GM21367 (cell line): ENCODE measurements around the gene SRRM1.
"Not testable (repeated sequence)": the region's sequence is repeated elsewhere in the genome, so short reads cannot be mapped to it uniquely, and the experiment has no call there.

Experiments
- ATAC-seq: cut with Tn5 transposase; IDR thresholded peaks from one replicate; pipeline ENCODE4 v1.9.1; 2021; ENCODE audit not compliant: unreplicated experiment

SRRM1 gene

GRCh38 chr1:24692351-24692980 is 49.4 kb downstream of the SRRM1 start:
- no peak for ATAC-seq

GRCh38 chr1:24693827-24694379 is 50.8 kb downstream of the SRRM1 start:
- no peak for ATAC-seq

- ATAC-seq: no peak
Measured at GRCh38 chr1:24694380-24694843, 51.3 kb downstream of the SRRM1 start.

GRCh38 chr1:24695202-24695974 is 52.3 kb downstream of the SRRM1 start:
- no peak for ATAC-seq

DNA sequence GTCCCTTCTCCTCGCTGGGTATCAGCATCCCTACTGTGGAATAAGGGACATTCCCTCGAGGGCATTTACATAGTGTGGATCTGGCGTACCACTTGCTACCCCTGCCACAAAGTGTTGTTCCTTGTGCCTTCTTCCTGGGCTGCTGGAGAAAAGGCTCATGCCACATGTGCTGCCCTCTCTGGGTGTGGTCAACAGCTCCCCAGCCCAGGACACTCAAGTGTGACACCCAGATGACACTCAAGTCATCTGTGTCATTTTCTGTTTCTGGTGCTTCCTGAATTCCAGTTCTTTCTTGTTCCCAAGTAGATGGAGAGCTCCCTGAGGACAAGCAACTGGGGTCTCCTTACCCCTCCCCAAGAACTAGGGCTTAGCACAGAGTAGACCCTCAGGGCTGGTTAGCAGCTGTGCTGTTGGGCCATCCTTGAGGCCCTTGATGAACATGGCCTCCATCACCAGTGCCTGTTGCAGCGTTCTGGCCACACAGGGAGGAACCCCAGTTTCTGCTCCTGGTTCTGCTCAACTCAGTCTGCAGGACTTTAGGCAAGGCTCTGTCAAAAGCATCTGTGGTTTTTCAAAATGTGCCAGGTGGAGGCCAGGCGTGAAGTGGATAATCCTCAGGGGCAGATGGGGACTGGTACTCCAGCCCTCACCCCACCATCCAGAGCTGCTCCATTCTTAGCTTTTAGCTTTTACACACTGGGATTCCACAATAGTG is 53.1 kb downstream of the SRRM1 start:
- no peak for ATAC-seq

DNA sequence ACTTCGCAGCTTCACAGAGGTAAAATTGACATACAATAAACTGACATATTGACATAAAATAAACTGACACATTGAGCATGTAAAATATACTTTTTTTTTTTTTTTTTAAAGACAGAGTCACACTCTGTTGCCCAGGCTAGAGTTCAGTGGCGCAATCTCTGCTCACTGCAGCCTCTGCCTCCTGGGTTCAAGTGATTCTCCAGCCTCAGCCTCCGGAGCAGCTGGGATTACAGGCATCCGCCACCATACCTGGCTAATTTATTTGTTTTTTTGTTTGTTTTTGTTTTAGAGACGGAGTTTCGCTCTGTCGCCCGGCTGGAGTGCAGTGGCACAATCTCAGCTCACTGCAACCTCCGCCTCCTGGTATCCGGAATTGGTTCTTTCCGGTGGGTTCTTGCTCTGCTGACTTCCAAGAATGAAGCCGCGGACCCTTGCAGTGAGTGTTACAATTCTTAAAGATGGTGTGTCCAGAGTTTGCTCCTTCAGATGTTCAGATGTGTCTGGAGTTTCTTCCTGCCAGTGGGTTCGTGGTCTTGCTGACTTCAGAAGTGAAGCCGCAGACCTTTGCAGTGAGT is 53.7 kb downstream of the SRRM1 start:
- ATAC-seq: no peak

DNA sequence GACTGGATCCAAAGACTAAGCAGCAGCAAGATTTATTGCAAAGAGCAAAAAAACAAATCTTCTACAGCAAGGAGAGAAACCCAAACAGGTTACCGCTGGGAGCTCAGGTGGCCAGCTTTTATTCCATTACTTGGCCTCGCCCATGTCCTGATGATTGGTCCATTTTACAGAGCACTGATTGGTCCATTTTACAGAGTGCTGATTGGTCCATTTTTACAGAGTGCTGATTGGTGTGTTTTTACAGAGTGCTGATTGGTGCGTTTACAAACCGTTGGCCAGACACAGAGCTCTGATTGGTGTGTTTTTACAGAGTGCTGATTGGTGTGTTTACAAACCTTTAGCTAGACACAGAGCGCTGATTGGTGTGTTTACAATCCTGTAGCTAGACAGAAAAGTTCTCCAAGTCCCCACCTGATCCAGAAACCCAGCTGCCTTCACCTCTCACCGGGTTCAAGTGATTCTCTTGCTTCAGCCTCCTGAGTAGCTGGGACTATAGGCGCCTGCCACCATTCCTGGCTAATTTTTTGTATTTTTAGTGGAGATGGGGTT is 54.4 kb downstream of the SRRM1 start:
- ATAC-seq: not testable (repeated sequence)

- not testable (repeated sequence) for ATAC-seq
Measured at GRCh38 chr1:24698326-24698725, 55.2 kb downstream of the SRRM1 start.

GRCh38 chr1:24699628-24700027 is 56.5 kb downstream of the SRRM1 start:
- ATAC-seq: no peak

- ATAC-seq: no peak
Measured at GRCh38 chr1:24702511-24703293, 59.6 kb downstream of the SRRM1 start.

DNA sequence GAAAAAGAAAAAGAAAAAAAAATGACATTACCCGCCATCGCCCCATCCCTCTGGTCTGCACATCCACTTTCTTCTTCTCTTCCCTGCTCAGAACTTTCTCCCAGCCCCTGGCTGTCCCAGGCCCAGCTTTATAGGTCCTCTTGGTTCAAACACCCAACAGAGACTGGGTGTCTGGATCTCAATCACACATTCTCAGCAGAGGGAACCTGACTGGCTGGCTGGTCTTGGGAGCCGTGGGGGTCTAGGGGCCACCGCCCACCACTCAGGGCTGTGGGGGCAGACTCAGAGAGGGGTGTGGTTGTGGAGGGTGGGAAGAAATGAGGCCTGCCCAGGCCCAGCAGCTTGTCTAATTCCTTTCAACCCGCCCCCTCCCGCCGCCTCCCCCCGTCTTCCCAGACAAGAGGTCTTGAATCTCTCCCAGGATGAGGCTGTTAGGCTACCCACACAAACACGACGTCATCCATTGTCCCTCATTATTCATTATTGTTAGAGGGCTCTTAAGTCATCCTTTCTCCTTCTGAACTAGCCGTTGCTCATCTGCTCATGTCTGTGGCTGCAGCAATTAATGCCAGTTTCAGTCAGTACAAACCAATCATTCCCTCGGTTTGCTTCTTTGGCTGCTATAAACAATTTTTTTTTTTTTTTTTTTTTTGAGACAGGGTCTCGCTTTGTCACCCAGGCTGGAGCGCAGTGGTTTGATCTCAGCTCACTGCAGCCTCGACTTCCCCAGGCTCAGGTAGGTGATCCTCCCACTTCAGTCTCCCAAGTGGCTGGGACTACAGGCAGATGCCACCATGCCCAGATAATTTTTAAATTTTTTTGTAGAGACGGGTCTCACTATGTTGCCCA is 61.5 kb downstream of the SRRM1 start:
- no peak for ATAC-seq

- ATAC-seq: peak; percentile 74
Measured at GRCh38 chr1:24705260-24706073, 62.4 kb downstream of the SRRM1 start.

DNA sequence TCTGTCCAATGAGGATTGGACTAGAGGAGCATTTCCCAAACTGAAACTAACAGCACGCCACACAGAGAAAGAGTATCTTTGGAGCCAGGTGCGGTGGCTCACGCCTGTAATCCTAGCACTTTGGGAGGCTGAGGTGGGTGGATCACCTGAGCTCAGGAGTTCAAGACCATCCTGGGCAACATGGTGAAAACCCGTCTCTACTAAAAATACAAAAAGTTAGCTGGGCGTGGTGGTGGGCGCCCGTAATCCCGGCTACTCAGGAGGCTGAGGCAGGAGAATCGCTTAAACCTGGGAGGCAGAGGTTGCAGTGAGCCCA is 62.9 kb downstream of the SRRM1 start:
- not testable (repeated sequence) for ATAC-seq

- ATAC-seq: no peak
Measured at GRCh38 chr1:24707687-24708086, 64.6 kb downstream of the SRRM1 start.

- no peak for ATAC-seq
Measured at GRCh38 chr1:24708938-24709337, 65.8 kb downstream of the SRRM1 start.

DNA sequence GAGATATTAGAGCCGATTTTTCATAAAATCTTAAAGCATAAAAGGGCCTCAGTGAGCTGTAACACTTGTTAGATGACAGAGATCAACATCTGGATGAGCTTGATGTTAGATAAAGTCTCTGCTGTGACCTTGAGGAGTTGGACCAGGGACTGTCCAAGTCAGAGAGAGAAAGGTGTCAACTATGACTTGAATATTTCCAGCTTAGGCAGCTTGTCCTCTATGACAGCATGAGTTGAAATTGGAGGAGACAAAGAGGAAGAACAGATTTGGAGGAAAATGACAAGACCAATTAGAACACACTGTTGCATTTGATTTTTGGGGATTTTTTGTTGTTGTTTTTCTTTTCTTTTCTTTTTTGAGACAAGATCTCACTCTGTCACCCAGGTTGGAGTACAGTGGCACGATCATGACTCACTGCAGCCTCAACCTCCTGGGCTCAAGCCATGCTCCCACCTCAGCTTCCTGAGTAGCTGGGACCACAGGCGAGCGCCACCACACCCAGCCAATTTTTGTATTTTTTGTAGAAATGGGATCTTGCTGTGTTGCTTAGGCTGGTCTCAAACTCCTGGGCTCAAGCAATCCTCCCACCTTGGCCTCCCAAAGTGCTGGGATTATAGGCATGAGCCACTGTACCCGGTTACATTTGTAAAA is 66.8 kb downstream of the SRRM1 start:
- no peak for ATAC-seq

GRCh38 chr1:24711329-24711728 is 68.2 kb downstream of the SRRM1 start:
- no peak for ATAC-seq

DNA sequence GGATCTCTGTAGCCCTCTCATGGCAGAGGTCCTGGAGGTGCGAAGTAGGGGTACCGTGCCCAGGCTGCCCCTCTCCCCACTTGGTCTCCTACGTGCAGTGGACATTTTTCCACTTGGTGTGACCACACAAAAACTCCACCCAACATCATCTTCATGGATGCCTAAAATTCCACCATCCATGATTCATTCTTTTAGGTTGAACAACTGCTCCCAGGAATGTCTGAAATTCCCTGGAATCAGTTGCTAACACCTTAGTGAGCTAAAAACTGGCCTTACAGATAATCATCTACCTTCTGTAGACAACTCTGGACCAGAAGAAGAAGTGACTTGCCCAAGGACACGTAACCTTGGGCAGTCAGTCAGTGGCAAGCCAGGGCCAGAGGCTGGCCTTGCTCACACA is 70.1 kb downstream of the SRRM1 start:
- ATAC-seq: no peak
